NCI-H2107 treated with DMSO at 0.1 percent for 48 hours (cell line): ENCODE results near the gene ZDHHC18.

Experiments
- DNase-seq: peaks from one replicate; lab custom pipeline; 2025; ENCODE audit not compliant: unreplicated experiment; lab: John Stamatoyannopoulos, UW

Gene ZDHHC18

GRCh38 chr1:26826261-26827105, at the start of gene ZDHHC18:
TSS of gene ZDHHC18 (plus strand) at chr1:26826688. CDS start at chr1:26826805, 117 bp downstream.
- peak; percentile 12 for DNase-seq

- no peak for DNase-seq
Measured at GRCh38 chr1:26779098-26779668, 47.3 kb upstream of the ZDHHC18 start.

- no peak for DNase-seq
Measured at GRCh38 chr1:26780344-26780957, 46.0 kb upstream of the ZDHHC18 start.

- no peak for DNase-seq
Measured at GRCh38 chr1:26781206-26781825, 45.2 kb upstream of the ZDHHC18 start.

- DNase-seq, result no peak
Measured at GRCh38 chr1:26782521-26783212, 43.8 kb upstream of the ZDHHC18 start.

- DNase-seq, result no peak
Measured at GRCh38 chr1:26783646-26784022, 42.9 kb upstream of the ZDHHC18 start.

GRCh38 chr1:26784023-26784871, 42.2 kb upstream of the ZDHHC18 start:
- peak; percentile 37 for DNase-seq

- no peak for DNase-seq
Measured at GRCh38 chr1:26784886-26785285, 41.6 kb upstream of the ZDHHC18 start.

GRCh38 chr1:26785611-26786436, 40.7 kb upstream of the ZDHHC18 start:
- no peak for DNase-seq

GRCh38 chr1:26786437-26787380, 39.8 kb upstream of the ZDHHC18 start:
- DNase-seq, result peak; percentile 36

GRCh38 chr1:26787381-26787705, 39.1 kb upstream of the ZDHHC18 start:
- DNase-seq, result peak; percentile 69

GRCh38 chr1:26787706-26788514, 38.6 kb upstream of the ZDHHC18 start, which contains the start of gene PIGV:
TSS of gene PIGV (plus strand) at chr1:26787950. CDS start at chr1:26790816, 2,866 bp downstream.
- DNase-seq, result peak; percentile 92

- no peak for DNase-seq
Measured at GRCh38 chr1:26788515-26788785, 38.0 kb upstream of the ZDHHC18 start.

GRCh38 chr1:26788836-26789611, 37.5 kb upstream of the ZDHHC18 start:
- DNase-seq, result peak; percentile 82

- no peak for DNase-seq
Measured at GRCh38 chr1:26789612-26789865, 36.9 kb upstream of the ZDHHC18 start.

GRCh38 chr1:26789931-26790330, 36.6 kb upstream of the ZDHHC18 start:
- peak; percentile 80 for DNase-seq

GRCh38 chr1:26790551-26790953, 35.9 kb upstream of the ZDHHC18 start:
- DNase-seq, result no peak
